ENCODE results near the gene SNRPA1. TPM values are rescaled to one million over a fixed set of nuclear protein-coding genes. Genes with fewer than 3 reads are reported as not detected.

The SNRPA1 gene
- total and polyA plus RNA-seq, 2 of the 13 experiments (the other 11 are each of a cell fraction or from before 2014, with no cell fraction given) = 41.2 to 108 TPM

DNA sequence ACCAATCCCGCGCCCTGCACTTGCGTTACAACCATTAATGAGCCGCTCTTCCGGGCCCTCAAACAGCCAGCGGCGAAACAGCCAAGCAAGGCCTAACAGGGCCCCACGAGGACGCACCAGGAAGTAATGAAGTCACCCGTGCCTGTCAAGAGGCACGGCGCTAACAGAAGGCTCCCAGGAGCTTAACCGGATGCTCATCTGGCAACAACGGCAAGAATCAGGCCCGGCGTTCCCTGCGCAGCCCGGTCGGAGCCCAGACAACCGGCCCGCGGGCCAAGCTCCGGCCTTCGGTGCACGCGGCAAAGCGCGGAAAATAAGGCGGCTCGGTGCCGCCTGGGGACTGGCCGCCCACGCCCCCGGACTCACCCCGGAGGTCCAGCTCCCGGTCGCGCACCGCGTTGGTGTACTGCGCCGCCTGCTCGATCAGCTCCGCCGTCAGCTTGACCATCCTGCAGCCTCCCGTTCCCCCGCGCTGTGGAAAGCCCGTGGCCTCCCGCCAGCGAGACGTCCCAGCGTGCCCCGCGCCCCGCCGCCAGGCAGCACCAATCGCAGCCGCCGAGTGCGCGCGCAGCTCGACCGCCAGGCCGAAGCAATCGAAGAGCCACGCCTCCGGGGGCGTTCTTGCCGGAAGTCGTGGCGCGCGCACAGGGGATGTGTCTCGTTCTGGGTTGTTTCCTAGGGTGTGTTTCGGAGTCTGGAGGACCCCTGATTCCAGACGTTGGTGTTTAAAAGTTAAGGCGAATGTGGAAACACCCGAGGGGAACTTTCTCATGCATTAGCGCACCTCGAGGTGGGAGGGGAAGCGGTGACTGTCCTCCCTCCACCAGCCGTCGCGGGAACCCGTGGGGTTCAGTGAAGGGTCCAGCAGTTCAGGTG lies at the start of gene SNRPA1 (continued):
- TF ChIP-seq, protein P1, sequence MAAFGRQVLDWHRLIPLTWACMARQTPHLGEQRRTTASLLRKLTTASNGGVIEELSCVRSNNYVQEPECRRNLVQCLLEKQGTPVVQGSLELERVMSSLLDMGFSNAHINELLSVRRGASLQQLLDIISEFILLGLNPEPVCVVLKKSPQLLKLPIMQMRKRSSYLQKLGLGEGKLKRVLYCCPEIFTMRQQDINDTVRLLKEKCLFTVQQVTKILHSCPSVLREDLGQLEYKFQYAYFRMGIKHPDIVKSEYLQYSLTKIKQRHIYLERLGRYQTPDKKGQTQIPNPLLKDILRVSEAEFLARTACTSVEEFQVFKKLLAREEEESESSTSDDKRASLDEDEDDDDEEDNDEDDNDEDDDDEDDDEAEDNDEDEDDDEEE (CRISPR knock-in tag; IDR thresholded peaks at IDR 0.05) = no peak; the same call in 1 of the 2 replicates
- TF ChIP-seq TMF1 (CRISPR knock-in tag; IDR thresholded peaks at IDR 0.05; ENCODE audit: low read depth) (no peak; the same call in 1 of the 2 replicates), FOSL1 (CRISPR knock-in tag; IDR thresholded peaks at IDR 0.05; ENCODE audit: borderline replicate concordance) (no peak; the same call in 1 of the 2 replicates), MATR3 (CRISPR knock-in tag; IDR thresholded peaks at IDR 0.05) (no peak), ZNF207 (IDR thresholded peaks at IDR 0.05; ENCODE audit: borderline replicate concordance) (no peak), MIER3 (CRISPR knock-in tag; IDR thresholded peaks at IDR 0.05; ENCODE audit: borderline replicate concordance) (no peak), ZNF75D (CRISPR knock-in tag; IDR thresholded peaks at IDR 0.05; ENCODE audit: borderline replicate concordance) (no peak), ZNF224 (CRISPR knock-in tag; IDR thresholded peaks at IDR 0.05) (peak; percentile 82; the same call in 1 of the 2 replicates), PAXIP1 (CRISPR knock-in tag; conservative IDR thresholded peaks at IDR 0.05) (peak; percentile 42; the same call in 1 of the 2 replicates), GLMP (CRISPR knock-in tag; IDR thresholded peaks at IDR 0.05; ENCODE audit: borderline replicate concordance) (no peak), MED8 (CRISPR knock-in tag; IDR thresholded peaks at IDR 0.05; ENCODE audit: insufficient replicate concordance) (peak; percentile 91), MXD4 (CRISPR knock-in tag; IDR thresholded peaks at IDR 0.05) (peak; percentile 93), JUN (CRISPR knock-in tag; IDR thresholded peaks at IDR 0.05) (no peak), ZNF354B (CRISPR knock-in tag; IDR thresholded peaks at IDR 0.05) (no peak), NFIC (IDR thresholded peaks at IDR 0.05; ENCODE audit: low read length) (no peak), ZBTB49 (CRISPR knock-in tag; IDR thresholded peaks at IDR 0.05; ENCODE audit: borderline replicate concordance) (no peak), ZNF281 (CRISPR knock-in tag; IDR thresholded peaks at IDR 0.05; ENCODE audit: borderline replicate concordance) (no peak), SMC3 (IDR thresholded peaks at IDR 0.05; ENCODE audit: low read length) (no peak)

Measured in HepG2 (cell line).